ENCODE data around the gene GNPDA1.
"Not testable (repeated sequence)": the region's sequence is repeated elsewhere in the genome, so short reads cannot be mapped to it uniquely, and the experiment has no call there.

GNPDA1 gene

DNA sequence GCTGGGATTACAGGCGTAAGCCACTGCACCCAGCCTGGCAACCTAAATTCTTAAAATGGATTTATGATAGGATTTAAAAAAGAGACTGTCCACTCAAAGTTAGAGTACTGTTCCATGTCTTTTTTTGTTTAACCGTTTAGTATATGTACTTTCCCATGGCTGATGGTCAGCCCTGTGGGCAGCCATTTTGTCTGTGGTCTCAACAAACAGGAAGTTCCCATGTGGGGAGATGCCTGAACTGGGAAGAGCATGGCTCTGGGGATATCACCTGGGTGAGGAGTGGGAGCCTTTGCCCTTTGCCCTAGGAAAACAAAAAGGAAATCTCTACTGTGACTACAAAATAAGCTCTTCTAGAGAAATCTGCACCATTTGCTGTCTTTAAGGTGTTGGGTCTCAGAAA is 27.5 kb upstream of the GNPDA1 start:
- Histone ChIP-seq H4K20me1 (no peaks in the 10 kb centered on the region), H3K9ac (no peak overlapping the region), H3K4me1 (no peaks in the 10 kb centered on the region), H3K4me3 (no peak overlapping the region), H3K9me3 (peaks cover 4% of the 10 kb centered on the region; the same call in 1 of the 2 replicates), H3K27ac (no peak overlapping the region), H3K27me3 (no peaks in the 10 kb centered on the region), H3K4me2 (no peak overlapping the region), H3K36me3 (no peaks in the 10 kb centered on the region)
- no peak for TF ChIP-seq Cebpa-rat (IDR thresholded peaks at IDR 0.05)

DNA sequence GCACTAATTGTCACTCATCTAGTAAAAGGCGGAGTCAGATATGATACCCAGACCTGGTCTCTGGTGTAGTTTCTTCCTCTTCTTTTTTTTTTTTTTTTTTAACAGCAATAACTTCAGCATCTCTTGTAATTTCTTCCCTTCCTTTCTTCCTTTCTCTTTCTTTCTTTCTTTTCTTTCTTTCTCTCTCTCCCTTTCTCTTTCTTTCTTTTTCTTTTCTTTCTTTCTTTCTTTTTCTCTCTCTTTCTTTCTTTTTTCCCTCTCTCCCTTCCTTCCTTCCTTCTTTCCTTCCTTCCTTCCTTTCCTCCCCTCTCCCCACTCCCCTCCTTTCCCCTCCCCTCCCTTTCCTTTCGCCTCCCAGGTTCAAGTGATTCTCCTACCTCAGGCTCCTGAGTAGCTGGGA is 25.9 kb upstream of the GNPDA1 start:
- no peak for TF ChIP-seq Cebpa-rat (IDR thresholded peaks at IDR 0.05)
- Histone ChIP-seq H3K27me3 (no peaks in the 10 kb centered on the region), H3K9ac (no peak overlapping the region), H3K9me3 (no peaks in the 10 kb centered on the region; the same call in 1 of the 2 replicates), H4K20me1 (no peaks in the 10 kb centered on the region), H3K27ac (no peak overlapping the region), H3K4me1 (no peaks in the 10 kb centered on the region), H3K4me2 (no peak overlapping the region), H3K36me3 (no peaks in the 10 kb centered on the region), H3K4me3 (no peak overlapping the region)

- not testable (repeated sequence) for H3K9me3 ChIP-seq, H3K4me2 ChIP-seq, H3K4me3 ChIP-seq, H3K36me3 ChIP-seq, H3K4me1 ChIP-seq, H3K9ac ChIP-seq, H3K27me3 ChIP-seq, H4K20me1 ChIP-seq, H3K27ac ChIP-seq
These were observed 24.8 kb upstream of the GNPDA1 start for GRCh38 chr5:142037599-142037998.

- no peaks in the 10 kb centered on the region for H3K27me3 ChIP-seq
- no peak for TF ChIP-seq Cebpa-rat (IDR thresholded peaks at IDR 0.05)
- no peak overlapping the region for H3K4me3 ChIP-seq
- no peaks in the 10 kb centered on the region for H4K20me1 ChIP-seq
- no peak overlapping the region for H3K9ac ChIP-seq
- no peak overlapping the region for H3K27ac ChIP-seq
- H3K9me3 ChIP-seq: no peaks in the 10 kb centered on the region; the same call in 1 of the 2 replicates
- H3K4me1 ChIP-seq: no peaks in the 10 kb centered on the region
- H3K4me2 ChIP-seq: no peak overlapping the region
- H3K36me3 ChIP-seq: no peaks in the 10 kb centered on the region
These were observed 24.1 kb upstream of the GNPDA1 start for GRCh38 chr5:142036918-142037317.

DNA sequence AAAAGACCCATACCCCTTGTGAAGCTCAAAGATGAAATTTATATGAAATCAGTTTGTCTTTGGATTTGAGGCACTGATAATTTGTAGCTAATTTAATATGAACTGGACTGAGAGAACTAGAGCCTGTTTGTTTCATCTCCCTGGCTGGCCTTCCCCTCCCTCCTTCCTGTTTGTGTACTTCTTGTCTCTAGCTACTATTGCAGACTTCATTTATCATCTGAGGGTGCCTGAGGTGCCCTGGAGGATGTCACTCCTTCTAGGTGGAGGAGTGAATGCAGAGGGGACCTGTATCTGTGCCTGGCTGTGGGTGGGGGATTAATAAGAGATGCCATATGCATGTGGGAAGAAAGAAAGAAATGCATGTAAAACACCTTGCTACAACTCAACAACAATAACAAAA is 22.2 kb upstream of the GNPDA1 start:
- Histone ChIP-seq H3K4me1 (no peaks in the 10 kb centered on the region), H3K36me3 (no peaks in the 10 kb centered on the region), H3K27me3 (no peaks in the 10 kb centered on the region), H3K9ac (no peak overlapping the region), H3K27ac (no peak overlapping the region), H4K20me1 (no peaks in the 10 kb centered on the region), H3K4me3 (no peak overlapping the region), H3K4me2 (no peak overlapping the region), H3K9me3 (no peaks in the 10 kb centered on the region)
- TF ChIP-seq Cebpa-rat (IDR thresholded peaks at IDR 0.05): no peak

GRCh38 chr5:142033632-142034567 is 21.1 kb upstream of the GNPDA1 start:
- H3K27ac ChIP-seq, H4K20me1 ChIP-seq, H3K9me3 ChIP-seq, H3K4me2 ChIP-seq, H3K27me3 ChIP-seq, H3K36me3 ChIP-seq, H3K4me3 ChIP-seq, H3K4me1 ChIP-seq, H3K9ac ChIP-seq: not testable (repeated sequence)

- no peak for TF ChIP-seq Cebpa-rat (IDR thresholded peaks at IDR 0.05)
- Histone ChIP-seq H3K27ac (no peak overlapping the region), H3K27me3 (no peaks in the 10 kb centered on the region), H3K4me2 (no peak overlapping the region), H3K36me3 (no peaks in the 10 kb centered on the region), H3K4me3 (no peak overlapping the region), H3K9ac (no peak overlapping the region), H3K9me3 (no peaks in the 10 kb centered on the region), H3K4me1 (no peaks in the 10 kb centered on the region), H4K20me1 (no peaks in the 10 kb centered on the region)
These were observed 20.2 kb upstream of the GNPDA1 start for GRCh38 chr5:142032747-142033631.

DNA sequence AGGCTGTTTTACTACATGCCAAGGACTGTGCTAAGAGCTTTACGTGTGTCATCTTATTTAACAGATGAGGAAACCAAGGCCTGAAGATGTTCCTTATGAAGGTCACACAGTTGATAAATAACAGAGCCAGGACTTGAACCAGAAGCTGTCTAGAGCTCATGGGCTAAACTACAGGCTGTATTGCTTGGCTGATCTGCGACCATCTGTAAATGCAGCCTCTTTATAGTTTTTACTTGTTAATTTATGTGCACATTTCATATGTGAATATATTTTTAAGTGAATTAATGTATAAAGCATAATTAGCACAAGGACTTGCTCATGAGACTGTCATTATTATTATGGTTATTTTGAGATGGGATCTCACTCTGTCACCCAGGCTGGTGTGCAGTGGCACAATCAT is 19.3 kb upstream of the GNPDA1 start:
- H3K27me3 ChIP-seq: no peaks in the 10 kb centered on the region
- no peaks in the 10 kb centered on the region for H4K20me1 ChIP-seq
- no peaks in the 10 kb centered on the region for H3K36me3 ChIP-seq
- H3K4me1 ChIP-seq: no peaks in the 10 kb centered on the region
- no peak for TF ChIP-seq Cebpa-rat (IDR thresholded peaks at IDR 0.05)
- H3K9ac ChIP-seq: no peak overlapping the region
- no peak overlapping the region for H3K4me2 ChIP-seq
- H3K27ac ChIP-seq: no peak overlapping the region
- no peaks in the 10 kb centered on the region for H3K9me3 ChIP-seq
- no peak overlapping the region for H3K4me3 ChIP-seq

- H3K9ac ChIP-seq: no peak overlapping the region
These were observed 12.8 kb upstream of the GNPDA1 start for GRCh38 chr5:142025637-142026036.

More at GRCh38 chr5:142025637-142026036, 12.8 kb upstream of the GNPDA1 start:
- H4K20me1 ChIP-seq: no peaks in the 10 kb centered on the region
- H3K4me2 ChIP-seq: peak overlapping the region; percentile 46
- peaks cover 17% of the 10 kb centered on the region for H3K9me3 ChIP-seq
- H3K27me3 ChIP-seq: peaks cover 14% of the 10 kb centered on the region
- peak overlapping the region; percentile 45; the same call in 1 of the 2 replicates for H3K4me3 ChIP-seq
- no peak for TF ChIP-seq Cebpa-rat (IDR thresholded peaks at IDR 0.05)
- H3K36me3 ChIP-seq: no peaks in the 10 kb centered on the region
- H3K27ac ChIP-seq: no peak overlapping the region
- H3K4me1 ChIP-seq: peaks cover 30% of the 10 kb centered on the region

All from BLaER1 (cell line).